ENCODE data around the gene STARD5. TPM values are rescaled to one million over a fixed set of nuclear protein-coding genes. Genes with fewer than 3 reads are reported as not detected.

The STARD5 gene, protein sequence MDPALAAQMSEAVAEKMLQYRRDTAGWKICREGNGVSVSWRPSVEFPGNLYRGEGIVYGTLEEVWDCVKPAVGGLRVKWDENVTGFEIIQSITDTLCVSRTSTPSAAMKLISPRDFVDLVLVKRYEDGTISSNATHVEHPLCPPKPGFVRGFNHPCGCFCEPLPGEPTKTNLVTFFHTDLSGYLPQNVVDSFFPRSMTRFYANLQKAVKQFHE
- total RNA-seq, result 3.3 and 4.5 TPM in 2 replicates

- intact Hi-C loops (cut with micrococcal nuclease), result loop anchor here (1.0 to 5.0 kb wide), 3 partner anchors 20 to 47 kb away; no protein-coding TSS in a partner anchor
- Mint-ChIP-seq H3K4me1 (ENCODE audit: low read depth) (peaks cover 20% of the 10 kb centered on the region), H3K27me3 (ENCODE audit: low read depth) (no peaks in the 10 kb centered on the region), H3K9me3 (no peaks in the 10 kb centered on the region), H3K27ac (peak within 1 kb of the TSS; percentile 75), H3K36me3 (ENCODE audit: low read depth) (peaks cover 9% of the 10 kb centered on the region), H3K4me3 (ENCODE audit: low read depth) (peak within 1 kb of the TSS; percentile 95)
- peak; percentile 95 for DNase-seq (ENCODE audit: low spot score)
Measured at GRCh38 chr15:81323944-81324881, at the start of gene STARD5. TSS of gene STARD5 (minus strand) at chr15:81324141. CDS start at chr15:81324099, 42 bp downstream.

GRCh38 chr15:81373176-81373575 is 49.2 kb upstream of the STARD5 start:
- DNase-seq (ENCODE audit: low spot score), result no peak
- Mint-ChIP-seq H3K27ac (no peak overlapping the region), H3K4me1 (ENCODE audit: low read depth) (no peaks in the 10 kb centered on the region), H3K4me3 (ENCODE audit: low read depth) (no peak overlapping the region), H3K27me3 (ENCODE audit: low read depth) (peaks cover 6% of the 10 kb centered on the region), H3K9me3 (no peaks in the 10 kb centered on the region), H3K36me3 (ENCODE audit: low read depth) (no peaks in the 10 kb centered on the region)
- intact Hi-C loops (cut with micrococcal nuclease), result no loop called here

DNA sequence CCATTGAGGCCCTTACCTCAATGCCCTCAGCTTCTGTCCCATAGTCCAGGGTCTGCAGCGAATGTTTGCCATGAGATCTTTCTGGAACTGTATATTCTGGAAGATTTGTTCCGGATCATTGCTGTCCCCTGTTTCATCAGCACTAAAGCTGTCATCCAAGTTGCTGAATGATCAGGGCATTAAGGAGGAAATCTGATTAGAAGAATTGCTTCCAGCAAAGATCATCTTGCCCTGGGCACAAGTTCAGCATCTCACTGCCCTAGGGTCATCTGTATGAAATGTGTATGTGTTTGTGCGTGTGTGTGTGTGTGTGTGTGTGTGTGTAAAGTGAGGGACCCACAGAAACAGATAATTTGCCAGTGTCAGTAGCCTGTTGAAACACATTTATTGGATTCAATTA is 48.6 kb upstream of the STARD5 start:
- no peaks in the 10 kb centered on the region for H3K4me1 Mint-ChIP-seq (ENCODE audit: low read depth)
- H3K36me3 Mint-ChIP-seq (ENCODE audit: low read depth), result no peaks in the 10 kb centered on the region
- intact Hi-C loops (cut with micrococcal nuclease), result no loop called here
- H3K27me3 Mint-ChIP-seq (ENCODE audit: low read depth), result peaks cover 1% of the 10 kb centered on the region
- H3K4me3 Mint-ChIP-seq (ENCODE audit: low read depth), result no peak overlapping the region
- H3K27ac Mint-ChIP-seq, result no peak overlapping the region
- DNase-seq (ENCODE audit: low spot score), result no peak
- no peaks in the 10 kb centered on the region for H3K9me3 Mint-ChIP-seq

DNA sequence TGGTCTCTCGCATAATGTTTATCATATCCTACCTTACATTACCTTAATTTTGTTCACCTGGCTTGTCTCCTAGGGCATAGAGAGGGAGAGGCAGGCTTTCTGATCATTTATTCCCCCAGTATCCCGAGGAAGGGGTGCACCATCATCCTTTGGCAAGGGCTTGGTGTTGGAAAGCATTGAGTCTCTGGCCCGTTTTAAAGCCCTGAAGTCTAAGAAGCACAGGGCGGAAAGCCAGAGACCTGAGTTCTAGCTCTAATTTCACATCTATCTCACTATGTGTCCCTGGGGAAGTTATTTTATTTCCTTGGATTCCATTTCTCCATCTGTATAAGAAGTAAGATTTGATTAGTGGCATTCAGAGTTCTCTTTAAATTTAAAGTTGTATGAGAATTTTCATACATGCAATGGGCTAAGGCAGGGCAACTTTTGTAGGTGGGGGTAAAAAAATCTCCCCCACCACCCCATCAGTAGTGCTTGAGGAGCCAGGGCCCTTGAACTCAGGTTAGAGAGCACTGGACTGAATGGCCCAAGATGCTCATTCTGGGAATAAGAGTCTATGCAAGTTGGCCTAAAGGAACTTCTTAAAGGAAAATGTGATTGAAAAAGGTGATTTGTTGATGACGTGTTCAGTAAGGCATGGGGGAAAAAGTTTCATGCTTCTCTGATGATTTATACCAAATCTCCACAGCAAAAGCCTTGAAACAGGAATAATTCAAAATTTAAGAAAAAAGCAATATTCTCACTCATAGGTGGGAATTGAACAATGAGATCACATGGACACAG is 40.0 kb upstream of the STARD5 start:
- no peaks in the 10 kb centered on the region for H3K36me3 Mint-ChIP-seq (ENCODE audit: low read depth)
- H3K4me3 Mint-ChIP-seq (ENCODE audit: low read depth), result no peak overlapping the region
- DNase-seq (ENCODE audit: low spot score), result no peak
- H3K9me3 Mint-ChIP-seq, result no peaks in the 10 kb centered on the region
- peaks cover 7% of the 10 kb centered on the region for H3K27me3 Mint-ChIP-seq (ENCODE audit: low read depth)
- no peak overlapping the region for H3K27ac Mint-ChIP-seq
- H3K4me1 Mint-ChIP-seq (ENCODE audit: low read depth), result no peaks in the 10 kb centered on the region
- intact Hi-C loops (cut with micrococcal nuclease), result no loop called here

- Mint-ChIP-seq H3K27ac (no peak overlapping the region), H3K27me3 (ENCODE audit: low read depth) (peaks cover 7% of the 10 kb centered on the region), H3K4me1 (ENCODE audit: low read depth) (no peaks in the 10 kb centered on the region), H3K36me3 (ENCODE audit: low read depth) (no peaks in the 10 kb centered on the region), H3K9me3 (no peaks in the 10 kb centered on the region), H3K4me3 (ENCODE audit: low read depth) (no peak overlapping the region)
- DNase-seq (ENCODE audit: low spot score), result no peak
- intact Hi-C loops (cut with micrococcal nuclease), result no loop called here
Measured at GRCh38 chr15:81363276-81363675, 39.3 kb upstream of the STARD5 start.

DNA sequence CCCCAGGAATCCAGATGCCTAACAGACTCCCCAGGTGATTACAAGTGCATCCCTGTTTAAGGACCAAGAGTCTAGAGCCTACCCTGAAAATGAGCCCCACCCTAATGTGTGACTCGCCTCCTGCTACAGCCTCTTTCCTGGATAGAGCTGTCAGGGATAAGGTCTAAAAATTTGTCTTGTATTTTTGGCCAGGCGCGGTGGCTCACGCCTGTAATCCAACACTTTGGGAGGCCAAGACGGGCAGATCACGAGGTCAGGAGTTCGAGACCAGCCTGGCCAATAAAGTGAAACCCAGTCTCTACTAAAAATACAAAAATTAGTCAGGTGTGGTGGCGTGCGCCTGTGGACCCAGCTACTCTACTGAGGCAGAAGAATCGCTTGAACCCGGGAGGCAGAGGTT is 38.8 kb upstream of the STARD5 start:
- DNase-seq (ENCODE audit: low spot score), result no peak
- Mint-ChIP-seq H3K27me3 (ENCODE audit: low read depth) (peaks cover 7% of the 10 kb centered on the region), H3K36me3 (ENCODE audit: low read depth) (no peaks in the 10 kb centered on the region), H3K4me3 (ENCODE audit: low read depth) (no peak overlapping the region), H3K4me1 (ENCODE audit: low read depth) (no peaks in the 10 kb centered on the region), H3K9me3 (no peaks in the 10 kb centered on the region), H3K27ac (no peak overlapping the region)
- intact Hi-C loops (cut with micrococcal nuclease), result no loop called here

GRCh38 chr15:81361891-81362290 is 38.0 kb upstream of the STARD5 start:
- no peak overlapping the region for H3K27ac Mint-ChIP-seq
- no peak overlapping the region for H3K4me3 Mint-ChIP-seq (ENCODE audit: low read depth)
- H3K4me1 Mint-ChIP-seq (ENCODE audit: low read depth), result no peaks in the 10 kb centered on the region
- no peaks in the 10 kb centered on the region for H3K9me3 Mint-ChIP-seq
- intact Hi-C loops (cut with micrococcal nuclease), result no loop called here
- no peaks in the 10 kb centered on the region for H3K36me3 Mint-ChIP-seq (ENCODE audit: low read depth)
- H3K27me3 Mint-ChIP-seq (ENCODE audit: low read depth), result peaks cover 7% of the 10 kb centered on the region
- DNase-seq (ENCODE audit: low spot score), result no peak

GRCh38 chr15:81360491-81360890 is 36.5 kb upstream of the STARD5 start:
- Mint-ChIP-seq H3K36me3 (ENCODE audit: low read depth) (no peaks in the 10 kb centered on the region), H3K27ac (no peak overlapping the region), H3K9me3 (no peaks in the 10 kb centered on the region), H3K4me3 (ENCODE audit: low read depth) (no peak overlapping the region), H3K4me1 (ENCODE audit: low read depth) (no peaks in the 10 kb centered on the region), H3K27me3 (ENCODE audit: low read depth) (peaks cover 4% of the 10 kb centered on the region)
- intact Hi-C loops (cut with micrococcal nuclease), result no loop called here
- DNase-seq (ENCODE audit: low spot score), result no peak

- H3K27ac Mint-ChIP-seq, result no peak overlapping the region
- peaks cover 8% of the 10 kb centered on the region for H3K27me3 Mint-ChIP-seq (ENCODE audit: low read depth)
- H3K4me1 Mint-ChIP-seq (ENCODE audit: low read depth), result no peaks in the 10 kb centered on the region
- intact Hi-C loops (cut with micrococcal nuclease), result no loop called here
- H3K4me3 Mint-ChIP-seq (ENCODE audit: low read depth), result no peak overlapping the region
- H3K9me3 Mint-ChIP-seq, result no peaks in the 10 kb centered on the region
- H3K36me3 Mint-ChIP-seq (ENCODE audit: low read depth), result no peaks in the 10 kb centered on the region
- DNase-seq (ENCODE audit: low spot score), result no peak
Measured at GRCh38 chr15:81358248-81358647, 34.3 kb upstream of the STARD5 start.

- Mint-ChIP-seq H3K4me3 (ENCODE audit: low read depth) (no peak overlapping the region), H3K27ac (no peak overlapping the region), H3K4me1 (ENCODE audit: low read depth) (no peaks in the 10 kb centered on the region), H3K9me3 (no peaks in the 10 kb centered on the region), H3K36me3 (ENCODE audit: low read depth) (no peaks in the 10 kb centered on the region), H3K27me3 (ENCODE audit: low read depth) (peaks cover 8% of the 10 kb centered on the region)
- intact Hi-C loops (cut with micrococcal nuclease), result no loop called here
- DNase-seq (ENCODE audit: low spot score), result no peak
Measured at GRCh38 chr15:81357180-81357686, 33.3 kb upstream of the STARD5 start.

- no peak overlapping the region for H3K27ac Mint-ChIP-seq
- no peak overlapping the region for H3K4me3 Mint-ChIP-seq (ENCODE audit: low read depth)
- DNase-seq (ENCODE audit: low spot score), result no peak
Measured at GRCh38 chr15:81356252-81356651, 32.3 kb upstream of the STARD5 start.

DNA sequence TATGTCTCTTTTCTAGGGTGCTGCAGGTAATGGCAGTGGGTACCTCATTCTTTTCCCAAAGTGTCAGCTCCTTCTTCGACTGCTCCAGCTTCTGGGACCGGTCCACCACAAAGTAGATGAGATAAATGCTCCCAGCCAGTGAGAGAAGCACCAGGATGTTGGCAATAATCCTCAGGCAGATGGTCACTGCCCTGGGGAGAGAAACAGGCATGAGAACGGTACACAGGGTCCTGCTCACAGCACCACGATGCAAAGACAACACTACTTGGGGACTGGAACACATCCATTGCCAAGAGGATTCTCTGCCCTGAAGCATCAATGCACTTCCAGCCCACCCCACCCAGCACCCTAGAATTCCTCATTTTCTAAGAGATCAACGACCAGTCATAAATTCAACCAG is 27.7 kb upstream of the STARD5 start:
- H3K27ac Mint-ChIP-seq, result no peak overlapping the region
- H3K4me3 Mint-ChIP-seq (ENCODE audit: low read depth), result no peak overlapping the region
- peaks cover 8% of the 10 kb centered on the region for H3K27me3 Mint-ChIP-seq (ENCODE audit: low read depth)
- intact Hi-C loops (cut with micrococcal nuclease), result no loop called here
- DNase-seq (ENCODE audit: low spot score), result no peak
- peaks cover under 1% of the 10 kb centered on the region for H3K4me1 Mint-ChIP-seq (ENCODE audit: low read depth)
- no peaks in the 10 kb centered on the region for H3K9me3 Mint-ChIP-seq
- H3K36me3 Mint-ChIP-seq (ENCODE audit: low read depth), result no peaks in the 10 kb centered on the region

More at GRCh38 chr15:81356252-81356651, 32.3 kb upstream of the STARD5 start:
- Mint-ChIP-seq H3K9me3 (no peaks in the 10 kb centered on the region), H3K36me3 (ENCODE audit: low read depth) (no peaks in the 10 kb centered on the region), H3K27me3 (ENCODE audit: low read depth) (peaks cover 8% of the 10 kb centered on the region), H3K4me1 (ENCODE audit: low read depth) (no peaks in the 10 kb centered on the region)
- intact Hi-C loops (cut with micrococcal nuclease), result no loop called here
